Upper lobe of left lung (tissue), 4 donors: ENCODE results near the gene OSBPL3.

Experiments used
- CTCF ChIP-seq, 6 experiments: fragments of 450-650 bp in 4 of 6; fragments of 200-600 bp in 2 of 6; sonication (generic) in 2 of 6; IDR thresholded peaks; one replicate each; pipeline ENCODE4 v1.5.1; 2016 to 2019; ENCODE audit warnings: antibody characterized with exemption in 6 of 6
- POLR2A ChIP-seq, 4 donors: fragments of 450-650 bp; IDR thresholded peaks; one replicate each; pipeline ENCODE4 v1.5.1; 2016 to 2017; ENCODE audit warnings: antibody characterized with exemption in 4 of 4, mild to moderate bottlenecking in 2 of 4

- TF ChIP-seq POLR2A (IDR thresholded peaks at IDR 0.05) (no peak), CTCF (IDR thresholded peaks at IDR 0.05) (no peak)
Measured at GRCh38 chr7:24873944-24874343, 106.0 kb downstream of the OSBPL3 start.
